GM10266 (cell line): Measurements from ENCODE around the gene MYMK.

Experiments used
- DNase-seq: peaks from one replicate; pipeline ENCODE4 v3.0.0; 2012; ENCODE audit errors: extremely low spot score
- CTCF ChIP-seq: IDR thresholded peaks from 2 replicates; pipeline ENCODE4 v1.5.1; 2012; ENCODE audit warnings: mild to moderate bottlenecking, low read depth; ENCODE audit not compliant: control insufficient read depth, insufficient read depth; ENCODE audit errors: missing control alignments

MYMK gene

GRCh38 chr9:133547116-133547515 is 22.4 kb upstream of the MYMK start:
- TF ChIP-seq CTCF: no peak
- no peak for DNase-seq

- no peak for DNase-seq
- no peak for TF ChIP-seq CTCF
These were observed 21.5 kb upstream of the MYMK start for GRCh38 chr9:133546287-133546680.

GRCh38 chr9:133545494-133546286 is 20.9 kb upstream of the MYMK start:
- no peak for DNase-seq
- no peak for TF ChIP-seq CTCF

- TF ChIP-seq CTCF: no peak
- DNase-seq: no peak
These were observed 19.2 kb upstream of the MYMK start for GRCh38 chr9:133543772-133544467.

GRCh38 chr9:133542002-133542401 is 17.2 kb upstream of the MYMK start:
- no peak for DNase-seq
- TF ChIP-seq CTCF: no peak

- peak; percentile 64 for DNase-seq
- peak; percentile 38 for TF ChIP-seq CTCF
These were observed 15.9 kb upstream of the MYMK start for GRCh38 chr9:133540698-133541025.
